SK-N-SH treated with all-trans-retinoic acid at 6 μM for 48 hours (cell line): ENCODE measurements around the gene ERGIC1.

Source experiments
- ARNTL ChIP-seq: fragments of 450-650 bp; formaldehyde crosslinking; IDR thresholded peaks from 2 replicates; pipeline ENCODE4 v1.5.0; 2020; ENCODE audit warnings: low read depth, mild to moderate bottlenecking, moderate library complexity, borderline replicate concordance
- PPARA ChIP-seq: fragments of 250-450 bp; sonication (Bioruptor Pico); IDR thresholded peaks from 2 replicates; pipeline ENCODE4 v1.5.0; 2020; ENCODE audit warnings: mild to moderate bottlenecking, borderline replicate concordance
- SNAI2 ChIP-seq: fragments of 250-450 bp; sonication (Bioruptor Pico); IDR thresholded peaks from 2 replicates; pipeline ENCODE4 v1.5.0; 2020; ENCODE audit warnings: mild to moderate bottlenecking, moderate library complexity
- ZFP3 ChIP-seq: fragments of 250-450 bp; sonication (Bioruptor Pico); IDR thresholded peaks from 2 replicates; pipeline ENCODE4 v1.5.0; 2020; ENCODE audit warnings: mild to moderate bottlenecking, moderate library complexity
- TF ChIP-seq, protein P1 (sequence below): fragments of 250-450 bp; sonication (Bioruptor Pico); IDR thresholded peaks from 2 replicates; pipeline ENCODE4 v1.8.0; 2021; ENCODE audit warnings: low read depth, mild to moderate bottlenecking, moderate library complexity, borderline replicate concordance
- TF ChIP-seq, protein P2 (sequence below): fragments of 250-450 bp; sonication (Bioruptor Pico); IDR thresholded peaks from 2 replicates; pipeline ENCODE4 v1.5.1; 2020; ENCODE audit warnings: low read depth, mild to moderate bottlenecking, moderate library complexity

DNA sequence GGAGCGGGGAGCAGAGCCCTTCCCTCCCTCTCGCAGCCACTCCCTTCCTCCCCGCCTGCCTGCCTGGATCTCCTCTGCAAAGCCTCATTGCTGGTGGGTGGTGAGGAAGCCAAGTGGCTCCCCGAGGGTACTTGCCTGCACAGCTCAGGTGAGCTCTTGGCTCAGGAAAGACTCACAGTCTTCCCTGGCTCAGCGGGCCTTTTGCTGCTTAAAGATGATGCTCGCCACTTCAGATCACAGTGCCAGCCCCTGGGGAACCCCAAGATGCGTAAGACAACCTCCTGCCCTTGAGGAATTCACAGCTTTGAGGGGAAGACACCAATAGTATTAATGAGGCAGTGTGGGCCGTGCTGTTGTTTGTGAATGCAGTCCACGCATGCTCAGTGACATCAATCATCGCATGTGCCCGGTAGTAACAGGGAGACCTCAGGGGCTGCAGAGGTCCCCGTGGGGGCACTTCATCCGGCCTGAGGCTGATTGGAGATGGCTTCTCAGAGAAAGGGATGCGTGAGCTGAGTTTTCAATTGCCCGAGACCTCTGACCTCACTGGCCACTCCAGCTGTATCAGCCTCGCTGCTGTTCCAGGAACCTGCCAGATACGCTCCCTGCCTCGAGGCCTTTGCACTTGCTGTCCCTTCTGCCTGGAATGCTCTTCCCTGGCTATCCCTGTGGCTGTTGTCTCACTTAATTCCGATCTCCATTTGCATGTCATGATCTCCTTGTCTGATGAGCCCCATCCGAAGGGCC, 36.8 kb downstream of the ERGIC1 start:
- TF ChIP-seq, protein P1, sequence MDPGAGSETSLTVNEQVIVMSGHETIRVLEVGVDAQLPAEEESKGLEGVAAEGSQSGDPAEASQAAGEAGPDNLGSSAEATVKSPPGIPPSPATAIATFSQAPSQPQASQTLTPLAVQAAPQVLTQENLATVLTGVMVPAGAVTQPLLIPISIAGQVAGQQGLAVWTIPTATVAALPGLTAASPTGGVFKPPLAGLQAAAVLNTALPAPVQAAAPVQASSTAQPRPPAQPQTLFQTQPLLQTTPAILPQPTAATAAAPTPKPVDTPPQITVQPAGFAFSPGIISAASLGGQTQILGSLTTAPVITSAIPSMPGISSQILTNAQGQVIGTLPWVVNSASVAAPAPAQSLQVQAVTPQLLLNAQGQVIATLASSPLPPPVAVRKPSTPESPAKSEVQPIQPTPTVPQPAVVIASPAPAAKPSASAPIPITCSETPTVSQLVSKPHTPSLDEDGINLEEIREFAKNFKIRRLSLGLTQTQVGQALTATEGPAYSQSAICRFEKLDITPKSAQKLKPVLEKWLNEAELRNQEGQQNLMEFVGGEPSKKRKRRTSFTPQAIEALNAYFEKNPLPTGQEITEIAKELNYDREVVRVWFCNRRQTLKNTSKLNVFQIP (CRISPR knock-in tag), result no peak
- TF ChIP-seq ARNTL (CRISPR knock-in tag) (no peak), PPARA (CRISPR knock-in tag) (no peak), ZFP3 (CRISPR knock-in tag) (no peak), SNAI2 (CRISPR knock-in tag) (no peak)
- TF ChIP-seq, protein P2, sequence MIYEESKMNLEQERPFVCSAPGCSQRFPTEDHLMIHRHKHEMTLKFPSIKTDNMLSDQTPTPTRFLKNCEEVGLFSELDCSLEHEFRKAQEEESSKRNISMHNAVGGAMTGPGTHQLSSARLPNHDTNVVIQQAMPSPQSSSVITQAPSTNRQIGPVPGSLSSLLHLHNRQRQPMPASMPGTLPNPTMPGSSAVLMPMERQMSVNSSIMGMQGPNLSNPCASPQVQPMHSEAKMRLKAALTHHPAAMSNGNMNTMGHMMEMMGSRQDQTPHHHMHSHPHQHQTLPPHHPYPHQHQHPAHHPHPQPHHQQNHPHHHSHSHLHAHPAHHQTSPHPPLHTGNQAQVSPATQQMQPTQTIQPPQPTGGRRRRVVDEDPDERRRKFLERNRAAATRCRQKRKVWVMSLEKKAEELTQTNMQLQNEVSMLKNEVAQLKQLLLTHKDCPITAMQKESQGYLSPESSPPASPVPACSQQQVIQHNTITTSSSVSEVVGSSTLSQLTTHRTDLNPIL, result no peak
